GM19238 (cell line): ENCODE results near the gene VSTM4.

Experiments used
- DNase-seq: peaks from one replicate; pipeline ENCODE4 v3.0.0; 2011; ENCODE audit warnings: low spot score; ENCODE audit not compliant: insufficient read length

The VSTM4 gene

DNA sequence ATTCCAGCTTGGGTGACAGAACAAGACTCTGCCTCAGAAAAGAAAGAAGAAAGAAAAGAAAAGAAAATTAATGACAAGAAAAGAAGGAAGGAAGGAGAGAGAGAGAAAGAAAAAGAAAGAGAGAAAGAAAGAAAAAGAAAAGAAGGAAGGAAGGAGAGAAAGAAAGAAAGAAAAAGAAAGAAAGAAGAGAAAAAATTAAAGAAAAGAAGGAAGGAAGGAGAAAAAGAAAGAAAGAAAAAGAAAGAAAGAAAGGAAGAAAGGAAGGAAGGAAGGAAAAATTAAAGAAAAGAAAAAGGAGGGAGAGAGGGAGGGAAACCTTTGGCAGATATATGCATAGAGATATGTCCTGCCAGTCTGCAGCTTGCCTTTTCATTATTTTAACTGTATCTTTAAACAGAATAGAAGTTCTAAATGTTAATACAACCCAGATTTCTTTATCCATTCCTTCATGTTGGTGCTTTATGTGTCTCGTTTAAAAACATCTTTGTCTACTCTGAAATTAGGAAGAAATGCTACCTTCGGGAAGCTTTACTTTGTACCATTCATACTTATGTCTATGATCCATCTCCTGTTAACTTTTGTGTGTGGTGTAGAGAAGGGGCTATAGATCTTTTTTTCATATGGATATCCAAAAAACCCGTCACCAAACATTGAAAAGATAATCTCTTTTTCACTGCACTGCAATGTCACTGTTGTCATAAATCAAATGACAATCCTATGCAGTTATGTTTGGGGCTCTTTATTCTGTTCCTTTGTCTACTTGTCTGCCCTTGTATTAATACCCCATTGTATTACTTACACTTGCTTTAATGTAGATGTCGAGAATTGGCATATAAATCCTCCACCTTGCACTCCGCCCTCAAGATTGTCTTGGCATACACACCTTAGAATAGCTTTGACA lies 70.8 kb downstream of the VSTM4 start:
- no peak for DNase-seq

DNA sequence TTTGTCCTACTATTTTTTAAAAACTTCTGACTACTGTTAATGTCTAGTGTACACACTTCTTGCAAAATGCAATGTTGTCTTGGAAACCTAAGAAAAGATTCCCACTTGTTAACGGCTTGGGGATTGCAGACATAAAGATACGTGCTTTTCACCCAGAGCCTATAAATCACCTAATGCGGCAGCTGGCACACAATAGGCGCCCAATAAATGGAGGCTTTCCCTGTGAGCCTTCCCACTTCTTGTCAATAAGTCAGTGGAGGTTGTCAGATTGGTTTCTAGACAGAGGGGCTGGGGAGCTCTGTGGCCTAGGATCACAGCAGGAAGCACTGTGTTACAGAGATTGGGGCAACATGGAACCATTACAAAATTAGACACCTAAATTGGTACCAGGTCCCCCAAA lies 74.7 kb downstream of the VSTM4 start:
- no peak for DNase-seq

GRCh38 chr10:49039409-49039808 lies 75.9 kb downstream of the VSTM4 start:
- no peak for DNase-seq

DNA sequence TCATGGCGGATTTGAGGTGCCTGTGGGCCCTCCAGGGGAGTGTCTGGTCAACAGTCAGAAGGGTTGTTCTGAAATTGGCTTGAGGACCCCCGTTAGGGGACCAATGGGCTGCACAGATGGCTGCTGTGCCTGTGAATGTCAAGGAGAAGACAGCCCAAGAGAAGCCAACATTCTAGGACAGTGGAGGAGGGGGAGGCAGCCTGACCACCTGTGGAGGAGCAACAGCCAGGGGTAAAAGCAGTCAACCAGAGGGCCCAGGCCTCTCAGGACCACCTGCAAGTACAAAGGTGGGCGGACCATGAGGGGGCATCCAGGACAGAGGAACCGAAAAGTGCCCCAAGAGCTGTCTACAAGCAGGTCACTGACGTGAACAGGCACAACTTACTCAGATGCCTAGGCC lies 76.6 kb downstream of the VSTM4 start:
- DNase-seq = no peak

DNA sequence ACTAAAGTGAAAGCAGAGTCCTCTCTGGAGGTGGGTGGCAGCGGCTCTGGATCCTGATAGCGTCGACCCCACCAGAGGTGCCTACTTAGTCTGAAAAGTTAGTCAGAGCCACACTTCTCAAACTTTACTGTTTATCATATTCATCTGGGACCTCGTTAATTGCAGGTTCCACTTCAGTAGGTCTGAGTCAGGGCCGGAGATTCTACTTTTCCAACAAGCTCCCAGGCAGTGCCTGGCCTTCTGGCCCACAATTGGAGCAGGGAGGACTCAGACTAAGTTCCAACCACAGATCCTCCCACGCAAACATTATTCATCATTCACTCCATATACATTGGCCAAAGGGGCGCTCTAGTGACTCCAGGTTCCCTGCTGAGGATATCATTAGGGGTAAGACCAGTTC lies 78.1 kb downstream of the VSTM4 start:
- no peak for DNase-seq

DNA sequence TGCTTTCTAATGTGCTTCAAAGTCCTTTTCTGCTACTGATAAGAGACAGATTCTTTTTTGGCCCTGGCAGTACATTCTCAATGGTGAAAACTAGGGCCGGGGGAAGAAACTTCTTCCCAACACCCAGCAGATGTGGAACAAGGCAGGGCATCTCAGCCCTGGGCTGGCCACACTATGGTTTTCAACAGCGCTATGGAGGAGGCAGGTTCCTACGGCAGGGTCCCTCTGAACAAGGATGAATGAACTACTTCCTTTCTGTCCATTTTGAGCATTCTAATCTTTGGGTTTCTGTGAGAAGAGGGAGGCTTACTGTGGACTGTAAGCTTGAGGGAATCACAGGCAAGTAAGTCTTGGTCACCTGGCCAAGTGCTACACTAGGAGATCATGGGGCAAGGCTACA lies 78.7 kb downstream of the VSTM4 start:
- no peak for DNase-seq

DNA sequence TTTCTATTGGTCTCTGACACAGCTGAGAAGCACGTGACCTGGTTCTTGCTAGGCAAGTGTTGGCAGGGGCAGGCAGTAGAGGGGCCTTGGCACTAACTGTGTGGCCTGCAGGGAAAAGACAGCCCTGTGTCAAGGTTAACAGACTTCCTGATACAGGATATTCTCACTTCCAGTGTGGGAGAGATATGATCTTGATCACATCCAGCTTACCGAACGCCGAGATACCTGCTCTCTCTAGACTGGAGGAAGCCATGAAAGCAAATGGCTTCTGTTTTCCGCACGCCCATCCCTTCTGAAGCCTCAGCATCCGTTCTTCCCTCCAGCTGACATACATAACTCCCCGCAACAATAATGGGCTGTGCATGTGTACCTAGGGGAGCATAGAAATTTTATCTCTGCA lies 79.4 kb downstream of the VSTM4 start:
- no peak for DNase-seq

DNA sequence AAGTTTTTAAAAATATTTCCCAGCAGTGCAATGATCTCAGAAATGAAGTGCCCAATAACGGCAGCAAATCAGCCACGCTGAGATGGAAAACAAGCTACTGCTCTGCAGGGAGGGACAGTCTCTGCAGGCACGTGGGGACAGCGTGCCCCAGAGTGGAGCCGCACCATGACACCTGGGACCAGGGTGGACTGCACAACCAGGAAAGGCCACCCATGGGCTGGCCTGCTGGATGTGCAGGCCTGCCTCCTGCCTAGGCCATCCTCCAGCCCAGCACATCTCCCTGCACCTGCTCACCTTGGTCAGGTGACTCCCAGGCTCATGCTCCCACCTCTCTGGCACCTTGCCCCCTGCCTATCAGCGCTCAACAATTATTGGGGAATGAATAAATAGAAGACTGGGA lies 80.4 kb downstream of the VSTM4 start:
- DNase-seq = no peak

- DNase-seq = no peak
Observed at GRCh38 chr10:49033939-49034338, 81.4 kb downstream of the VSTM4 start.

GRCh38 chr10:49029666-49030065 lies 85.7 kb downstream of the VSTM4 start:
- DNase-seq = no peak

GRCh38 chr10:49028639-49029038 lies 86.7 kb downstream of the VSTM4 start:
- no peak for DNase-seq

DNA sequence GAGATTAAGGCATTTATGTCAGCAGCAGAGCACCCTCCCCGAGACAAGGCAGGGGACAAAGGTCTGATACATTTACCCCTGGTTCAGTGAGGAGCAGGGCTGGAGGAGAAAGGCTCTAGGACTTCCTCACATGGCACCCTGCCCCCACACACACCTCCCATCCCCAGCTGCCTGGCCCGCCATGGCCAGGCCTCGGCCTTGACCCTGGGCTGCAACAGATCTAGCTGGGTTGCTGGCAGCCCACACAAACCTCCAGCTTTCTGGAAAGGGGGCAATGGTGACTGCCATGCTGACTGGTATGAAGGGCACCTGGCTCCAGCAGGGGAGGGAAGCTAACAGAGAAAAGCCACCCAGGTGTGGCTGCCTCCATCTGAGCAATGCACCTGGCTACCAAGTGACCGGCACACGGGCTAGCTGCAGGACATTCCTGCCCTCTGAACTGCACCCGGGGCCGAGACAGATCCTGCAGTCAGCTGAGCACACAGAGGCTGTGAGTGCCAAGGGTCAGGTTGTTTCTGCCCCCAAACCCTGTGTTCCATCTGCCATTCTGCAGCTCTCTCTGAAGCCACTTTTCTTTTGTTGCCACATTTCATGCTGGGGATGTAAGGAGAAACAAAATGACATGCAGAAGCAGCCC lies 89.9 kb downstream of the VSTM4 start:
- no peak for DNase-seq

GRCh38 chr10:49024484-49024883 lies 90.8 kb downstream of the VSTM4 start:
- DNase-seq = no peak

GRCh38 chr10:49023752-49024151 lies 91.6 kb downstream of the VSTM4 start:
- no peak for DNase-seq

- no peak for DNase-seq
Observed at GRCh38 chr10:49023071-49023470, 92.3 kb downstream of the VSTM4 start.

- DNase-seq = no peak
Observed at GRCh38 chr10:49021685-49022084, 93.6 kb downstream of the VSTM4 start.

DNA sequence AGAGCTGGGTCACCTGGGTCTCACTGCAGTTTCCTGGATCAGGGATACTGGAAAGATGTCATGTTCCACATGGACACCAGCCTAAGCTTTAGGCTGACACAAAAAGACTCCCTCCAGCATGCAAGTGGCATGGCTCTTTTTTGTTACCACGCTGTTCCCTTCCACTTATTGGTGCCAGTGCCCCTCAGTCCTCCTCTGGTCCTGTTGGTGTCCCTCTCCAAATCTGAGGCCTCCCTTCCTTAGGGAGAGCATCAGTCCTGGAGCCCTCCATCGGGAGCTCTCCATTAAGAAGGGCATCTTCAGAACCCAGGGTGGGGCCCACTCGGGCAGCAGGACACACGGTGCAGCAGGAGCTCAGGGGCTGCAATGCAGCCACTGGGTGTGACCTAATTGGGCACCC lies 99.6 kb downstream of the VSTM4 start:
- DNase-seq = no peak

- no peak for DNase-seq
Observed at GRCh38 chr10:49012603-49013002, 102.7 kb downstream of the VSTM4 start.

DNA sequence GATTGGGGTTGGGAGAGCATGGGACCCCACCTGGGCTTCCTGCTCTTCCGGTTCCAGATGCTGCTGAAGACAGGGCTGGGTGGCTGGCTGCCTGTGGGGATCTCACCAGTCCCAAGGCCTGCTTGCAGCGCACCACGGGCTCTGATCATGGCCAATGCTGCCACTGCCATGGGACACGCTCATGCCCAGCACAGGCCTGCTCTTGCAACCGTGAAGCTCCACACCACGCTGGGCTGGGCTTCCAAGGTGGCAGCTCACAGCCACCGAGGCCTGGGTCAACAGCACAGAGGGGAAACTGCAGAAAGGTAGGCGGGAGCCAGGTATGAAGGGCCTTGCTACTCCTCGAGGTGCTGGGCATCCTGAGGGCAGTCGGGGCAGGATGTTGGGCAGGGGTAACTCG lies 103.6 kb downstream of the VSTM4 start:
- DNase-seq = no peak

GRCh38 chr10:49010865-49011264 lies 104.5 kb downstream of the VSTM4 start:
- no peak for DNase-seq

- DNase-seq = no peak
Observed at GRCh38 chr10:49010295-49010694, 105.0 kb downstream of the VSTM4 start.

- no peak for DNase-seq
Observed at GRCh38 chr10:49009199-49009979, 105.9 kb downstream of the VSTM4 start.
